CD4-positive, alpha-beta T cell treated with Interferon alpha-2 for 1 hour (primary cell): ENCODE results near the gene GABRG3.

Experiments used
- DNase-seq, 2 donors: peaks; one replicate each; pipeline ENCODE4 v3.0.0-alpha.2; 2020 to 2022

Gene GABRG3

DNA sequence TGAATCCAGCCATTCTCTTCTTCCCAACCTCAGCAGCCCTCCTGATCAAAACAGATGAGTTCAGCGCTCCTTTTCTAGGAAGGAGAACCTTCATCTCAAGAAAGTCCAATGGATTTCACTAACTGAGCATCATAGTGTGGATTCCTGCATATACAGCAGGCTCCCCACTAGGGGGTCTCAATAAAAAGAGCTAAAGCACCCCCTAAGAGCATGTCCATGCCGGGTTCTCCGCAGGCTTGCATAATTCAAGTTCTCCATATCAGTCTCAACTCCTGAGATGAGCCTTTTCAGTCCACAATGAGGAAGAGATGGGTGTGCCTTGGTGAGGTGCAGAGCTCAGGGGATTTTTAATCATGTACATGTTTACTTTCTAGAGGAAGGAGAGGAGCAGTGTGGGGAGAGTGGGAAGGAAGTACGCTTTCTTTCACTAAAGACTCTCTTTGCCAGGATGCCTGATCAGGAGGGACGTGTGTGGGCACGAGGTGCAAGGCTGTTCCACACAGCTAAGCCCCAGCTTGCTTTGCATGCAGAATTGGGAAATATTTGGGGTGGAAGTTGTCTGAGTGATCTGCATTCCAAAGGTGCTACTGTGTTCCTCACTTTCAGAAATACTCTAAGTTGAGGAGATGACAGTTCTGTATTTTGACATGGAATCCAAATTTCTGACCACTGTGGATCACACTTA, 564.6 kb downstream of the GABRG3 start:
- DNase-seq: no peak

DNA sequence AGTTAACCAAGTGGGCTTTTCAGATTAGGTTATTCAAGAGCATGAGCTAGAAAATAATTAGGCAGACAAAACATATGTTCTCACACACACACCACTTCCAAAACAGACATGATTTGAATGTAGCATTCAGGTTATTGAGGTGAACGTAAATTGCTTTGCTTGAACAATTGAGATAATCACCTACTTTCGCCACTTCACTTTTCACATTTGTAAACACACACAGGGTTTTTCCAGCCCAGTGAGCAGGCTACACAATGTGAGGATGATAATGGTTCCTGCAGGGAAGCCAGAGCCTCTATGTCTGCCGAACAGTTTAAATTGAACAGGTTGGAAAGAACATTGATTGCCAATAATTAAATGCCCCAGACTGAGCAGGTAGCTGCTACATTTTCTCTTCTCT, 567.3 kb downstream of the GABRG3 start:
- DNase-seq: no peak

DNA sequence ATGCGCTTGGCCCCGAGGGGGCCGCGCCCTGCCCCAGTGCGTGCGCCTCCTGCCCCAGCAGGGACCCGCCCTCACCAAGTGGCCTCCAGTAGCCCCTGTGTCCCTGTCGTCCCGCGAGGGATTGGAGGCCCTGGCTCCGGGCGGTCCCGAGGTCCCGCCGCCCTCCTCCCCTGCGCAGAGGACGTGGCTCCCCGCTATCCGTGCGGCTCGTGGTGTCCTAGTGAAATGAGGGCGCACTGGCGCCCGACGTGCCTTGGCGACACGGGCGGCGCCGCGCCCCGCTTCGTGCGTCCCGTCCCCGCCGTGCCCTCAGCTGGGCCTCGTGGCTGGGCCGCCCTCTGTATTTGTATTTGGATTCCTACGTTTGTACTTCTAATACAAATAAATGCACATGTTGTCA, 570.6 kb downstream of the GABRG3 start:
- no peak for DNase-seq

DNA sequence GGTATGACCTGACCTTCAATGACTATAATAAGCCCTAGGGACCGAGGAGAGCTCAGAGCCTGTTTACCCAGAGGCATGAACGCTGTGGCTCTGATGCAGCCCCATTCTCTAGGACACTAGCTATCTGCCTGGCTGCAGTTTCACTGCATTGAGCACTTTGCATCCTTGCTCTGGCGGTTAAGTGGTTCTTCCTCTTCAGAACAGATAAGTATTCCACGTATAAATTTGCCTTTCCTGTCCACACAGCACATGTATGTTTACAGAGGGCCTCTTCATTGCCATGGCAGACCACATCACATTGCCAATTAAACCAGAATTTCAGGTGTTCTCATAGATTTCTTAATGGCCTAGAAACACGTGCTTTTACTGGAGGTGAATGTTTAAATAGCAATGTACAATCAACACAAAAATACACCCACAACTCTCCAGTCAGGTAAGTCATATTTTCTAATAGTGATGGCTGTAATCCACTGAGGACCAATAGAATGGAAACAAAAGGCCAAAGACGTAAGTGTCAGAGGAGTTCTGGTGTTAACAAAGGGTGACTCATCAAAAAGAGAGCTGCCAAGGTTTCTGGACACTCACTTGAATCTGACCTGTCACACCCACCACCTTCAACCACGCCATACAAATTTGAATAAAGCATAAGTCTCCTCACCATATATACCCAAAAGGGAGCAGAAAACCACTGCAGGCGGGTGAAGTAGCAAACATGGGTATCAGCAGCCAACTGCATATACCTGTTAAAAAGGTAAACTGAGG, 574.7 kb downstream of the GABRG3 start:
- no peak for DNase-seq

DNA sequence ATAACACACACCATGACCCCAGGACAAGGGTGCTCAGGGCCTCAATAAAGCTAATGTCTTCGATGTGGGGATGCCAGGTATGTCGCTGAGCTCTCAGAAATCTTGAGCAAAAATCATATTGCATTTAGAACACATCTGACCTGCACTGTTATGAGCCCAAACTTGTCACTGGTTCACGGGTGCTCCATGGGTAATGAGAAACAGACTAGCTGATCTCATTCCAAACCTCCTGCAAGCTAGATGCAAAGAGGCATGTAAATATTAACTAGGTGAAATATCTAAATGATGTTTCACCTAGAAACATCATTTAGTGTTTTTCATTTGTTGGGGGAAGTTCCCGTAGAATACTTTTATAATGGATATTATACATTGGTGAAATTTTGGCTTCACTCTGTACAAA, 578.8 kb downstream of the GABRG3 start:
- no peak for DNase-seq

DNA sequence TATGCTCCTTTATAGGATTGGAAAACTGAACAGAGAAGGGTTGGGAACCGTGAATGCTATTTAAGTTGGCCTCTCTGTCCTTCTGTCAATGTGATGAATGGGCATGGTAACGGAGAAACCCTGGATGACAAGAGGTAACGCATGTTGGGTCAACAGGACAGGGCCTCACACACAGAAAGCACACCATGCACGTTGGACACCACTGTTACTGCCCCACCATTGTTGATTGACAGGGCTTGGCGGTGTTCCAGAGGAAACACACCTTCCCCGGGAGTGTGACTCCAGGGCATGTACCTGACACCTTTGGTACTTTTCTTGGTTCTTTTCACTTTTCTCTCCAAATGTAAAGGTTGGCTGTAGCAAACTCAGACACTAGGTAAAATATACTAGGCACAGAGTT, 579.7 kb downstream of the GABRG3 start:
- no peak for DNase-seq

DNA sequence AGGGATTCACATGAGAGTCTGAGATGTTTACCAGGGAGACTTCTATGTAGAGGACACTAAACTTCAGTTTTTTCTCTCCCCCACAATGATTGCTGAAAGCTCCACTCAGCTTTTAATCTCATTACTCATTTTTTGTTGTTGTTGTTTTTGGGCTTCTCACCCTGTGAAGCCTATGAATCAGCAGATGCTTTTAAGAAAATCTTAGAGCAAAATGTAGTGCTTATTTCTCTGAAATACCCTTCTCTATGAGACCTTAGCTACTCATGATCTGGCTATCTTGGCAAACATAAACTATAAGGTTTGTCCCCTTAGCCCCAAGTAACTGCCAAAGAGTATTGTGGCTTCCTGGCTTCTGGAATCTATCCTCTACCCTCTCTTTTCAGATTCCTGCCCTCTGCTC, 590.8 kb downstream of the GABRG3 start:
- DNase-seq: no peak

DNA sequence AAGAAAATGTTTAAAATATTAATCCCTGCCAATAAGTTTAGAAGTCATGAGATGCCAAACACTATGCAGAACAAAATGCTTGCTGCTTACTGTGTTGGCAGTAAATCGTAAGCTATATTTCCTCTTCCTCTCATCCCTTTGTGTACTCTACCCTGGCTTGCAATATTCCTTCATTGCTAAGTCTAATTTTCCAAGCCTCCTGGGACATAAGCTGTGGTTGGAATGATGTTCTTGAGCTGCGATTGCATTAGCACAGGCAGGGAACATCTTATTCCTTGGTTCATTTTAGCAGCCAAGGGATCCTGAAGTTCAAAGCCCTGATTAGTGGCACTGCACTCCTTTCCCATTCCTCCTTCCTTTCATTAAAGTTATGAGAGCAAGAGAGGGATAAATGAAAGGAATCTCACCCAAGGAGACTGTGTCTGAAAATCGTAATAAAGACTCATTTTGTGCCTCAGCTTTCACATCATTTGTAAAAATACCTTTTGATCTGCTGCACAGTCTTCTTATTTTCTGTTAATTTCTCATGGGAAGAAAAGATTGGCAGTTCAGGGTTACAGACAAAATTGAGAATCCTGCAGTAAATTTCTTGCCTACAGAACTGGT, 592.9 kb downstream of the GABRG3 start:
- no peak for DNase-seq

DNA sequence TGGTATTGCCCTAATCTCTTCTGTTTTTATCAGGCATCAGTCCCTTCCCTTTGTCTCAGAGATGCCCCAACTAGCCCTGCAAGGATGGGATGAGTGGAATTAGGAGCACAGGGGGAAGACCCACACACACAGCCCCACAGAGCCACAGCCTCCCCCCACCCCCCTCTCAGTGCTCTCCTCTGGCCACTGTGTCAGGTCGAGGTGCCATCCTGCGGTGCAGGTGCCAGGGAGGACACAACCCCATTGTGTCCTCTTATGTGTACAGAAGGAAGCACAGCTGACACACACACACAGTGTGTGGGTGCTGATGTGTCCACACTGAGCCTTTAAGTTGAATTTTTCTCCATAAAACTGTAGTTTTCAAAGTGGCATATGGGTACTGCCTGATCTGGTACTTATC, 593.7 kb downstream of the GABRG3 start:
- DNase-seq: no peak

DNA sequence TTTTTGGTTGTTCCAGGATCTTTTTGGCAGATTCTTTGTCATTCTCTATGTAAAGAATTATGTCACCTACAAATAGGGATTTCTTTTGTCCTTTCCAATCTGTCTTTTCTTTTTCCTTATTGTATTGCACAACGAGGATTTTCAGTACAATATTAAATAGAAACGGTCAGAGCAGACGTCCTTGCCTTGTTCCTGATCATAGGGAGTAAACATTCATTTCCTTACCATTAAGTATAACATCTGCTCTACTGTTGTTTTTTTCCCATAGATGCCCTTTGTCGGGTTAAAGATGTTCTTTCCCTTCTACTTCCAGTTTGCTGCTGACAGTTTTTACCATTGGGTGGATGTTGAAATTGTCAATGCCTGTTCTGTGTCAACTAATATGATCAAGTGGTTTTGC, 599.8 kb downstream of the GABRG3 start:
- no peak for DNase-seq

DNA sequence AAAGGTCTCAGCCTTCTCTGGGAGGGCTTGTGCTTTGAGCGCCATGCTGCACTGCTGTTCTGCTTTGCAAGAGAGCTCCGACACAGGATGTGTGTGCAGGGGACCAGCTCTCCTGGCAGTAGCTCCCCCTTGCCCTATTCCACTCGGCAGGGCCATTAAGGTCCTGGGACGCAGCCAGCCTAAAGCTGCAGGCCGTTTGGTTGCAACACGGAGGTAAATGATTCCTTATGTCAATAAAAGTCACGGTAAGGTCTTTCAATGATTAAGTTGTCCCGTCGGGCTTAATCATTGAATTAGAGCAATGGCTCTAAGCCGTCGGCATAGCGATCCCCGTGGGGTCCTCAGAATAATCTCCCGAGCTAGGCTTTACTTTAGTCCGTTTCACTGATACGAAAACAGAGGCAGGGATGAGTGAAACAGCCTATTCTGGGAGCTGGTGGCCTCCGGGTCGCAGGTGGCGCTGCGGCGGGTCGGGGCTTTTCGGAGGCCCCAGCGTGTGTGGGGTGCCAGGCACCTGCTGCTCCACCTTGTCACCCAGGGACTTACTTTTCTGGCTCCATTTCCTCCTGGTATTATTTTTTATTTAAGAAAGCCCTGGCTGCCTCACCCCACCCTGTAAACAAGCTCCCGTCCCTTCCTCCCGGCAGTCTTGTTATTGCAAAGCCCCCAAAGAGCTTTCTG, 603.0 kb downstream of the GABRG3 start:
- no peak for DNase-seq

DNA sequence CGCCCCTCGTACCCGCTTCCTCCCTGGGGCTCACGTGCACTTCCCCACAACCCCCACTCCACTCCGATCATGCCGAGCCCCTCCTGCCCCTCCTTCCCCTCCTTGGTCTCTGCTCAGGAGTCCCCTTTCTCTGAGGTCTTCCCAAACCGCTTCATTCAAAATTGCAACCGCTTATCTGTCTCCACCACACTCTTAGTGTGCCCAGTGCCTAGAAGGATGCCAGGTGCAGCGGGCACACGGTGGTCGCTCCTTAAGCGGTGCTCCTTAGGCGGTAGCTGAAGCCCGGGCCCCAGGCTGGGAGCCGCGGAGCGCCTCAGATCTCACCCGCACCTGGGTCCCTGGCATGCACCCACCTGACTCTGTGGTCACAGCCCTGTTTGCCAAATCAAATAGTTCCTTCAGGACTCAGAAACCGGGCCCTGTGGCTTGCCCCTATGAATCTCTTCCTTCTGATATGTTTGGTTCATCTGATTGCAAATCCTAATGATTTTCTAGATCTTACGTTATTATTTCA, 603.6 kb downstream of the GABRG3 start:
- DNase-seq: no peak

DNA sequence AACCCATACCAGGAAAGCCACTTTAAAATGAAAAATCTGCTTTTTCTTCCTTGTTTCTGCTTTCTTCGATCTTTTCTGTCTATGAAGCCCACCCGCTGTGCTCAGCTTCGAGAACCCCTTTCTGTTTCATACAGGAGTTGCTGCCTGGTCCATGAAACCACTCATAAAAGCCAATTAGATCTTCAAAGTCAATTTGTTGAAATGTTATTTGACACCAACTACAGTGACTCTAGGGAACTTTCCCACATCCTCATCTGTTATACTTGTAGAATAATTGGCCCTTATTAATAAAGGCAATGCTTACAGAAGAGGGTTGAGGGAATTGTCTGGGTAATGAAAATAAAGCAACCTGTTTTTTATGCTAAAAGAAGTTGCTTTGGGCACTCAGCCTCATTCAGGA, 604.5 kb downstream of the GABRG3 start:
- no peak for DNase-seq

DNA sequence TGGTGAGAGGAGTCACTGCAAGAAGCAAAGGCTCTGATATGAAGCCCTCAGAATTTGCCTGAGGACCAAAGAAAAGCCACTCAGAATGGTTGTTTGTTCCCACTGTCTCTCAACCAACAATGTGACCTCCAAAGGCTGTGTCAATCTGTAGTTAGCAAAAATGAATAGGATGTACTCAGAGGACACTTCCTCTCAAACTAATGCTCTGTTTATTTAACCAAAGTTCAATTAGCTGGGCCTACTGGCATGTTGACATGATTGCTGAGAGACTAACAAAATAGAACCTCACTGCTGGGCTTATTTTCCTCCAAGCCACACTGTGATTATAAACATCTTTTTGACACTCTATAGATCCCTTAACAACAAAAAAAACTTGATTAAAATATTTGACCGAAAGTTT, 605.6 kb downstream of the GABRG3 start:
- no peak for DNase-seq

DNA sequence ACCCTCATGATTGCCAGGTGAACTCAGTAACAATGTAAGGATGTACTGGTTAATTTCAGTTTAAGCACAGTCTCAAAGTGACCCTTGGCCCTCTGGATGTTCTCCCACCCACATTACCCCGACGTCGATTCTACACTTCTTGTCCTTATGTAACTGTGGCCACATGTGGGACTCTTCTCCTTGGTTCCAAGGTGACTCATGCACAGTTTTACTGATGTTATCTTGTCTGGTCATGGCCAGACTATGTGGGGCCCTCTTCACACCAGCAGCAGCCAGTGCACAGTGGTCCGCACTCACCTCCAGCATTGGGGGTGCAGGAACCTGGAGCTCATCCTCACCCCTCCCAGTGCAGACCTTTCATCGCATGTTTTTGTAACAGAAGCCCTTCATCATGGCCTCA, 608.8 kb downstream of the GABRG3 start:
- no peak for DNase-seq

DNA sequence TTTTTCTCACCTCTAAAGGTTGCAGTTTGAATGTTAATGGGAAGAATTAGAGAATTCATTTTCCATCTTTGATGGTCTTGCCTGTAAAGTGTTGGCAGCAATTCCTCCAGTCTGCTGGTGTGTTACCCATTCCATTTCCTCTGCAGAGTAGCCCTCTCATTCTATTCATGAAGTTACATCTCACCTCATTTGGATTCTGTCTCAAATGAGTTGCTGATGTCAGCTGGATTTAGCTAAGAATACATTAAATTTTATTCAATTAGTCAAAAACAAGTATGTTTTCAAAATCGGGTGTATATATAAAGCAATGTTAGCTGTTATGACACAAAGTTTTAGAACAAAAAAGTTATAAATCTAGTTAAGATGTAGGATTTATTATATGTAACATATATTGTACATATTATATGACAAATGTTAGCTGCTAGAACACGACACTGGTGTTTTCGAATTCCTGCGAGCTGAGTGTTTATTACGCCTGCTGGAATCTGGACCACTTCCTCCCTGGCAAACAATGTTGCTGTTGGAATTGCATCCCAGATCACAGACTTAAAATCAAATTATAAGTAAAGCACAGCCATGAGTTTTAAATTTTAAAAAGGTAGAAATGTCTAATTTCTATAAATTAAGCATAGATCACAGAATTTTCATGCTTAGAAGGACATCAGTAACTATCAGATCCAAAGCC, 611.9 kb downstream of the GABRG3 start:
- no peak for DNase-seq

DNA sequence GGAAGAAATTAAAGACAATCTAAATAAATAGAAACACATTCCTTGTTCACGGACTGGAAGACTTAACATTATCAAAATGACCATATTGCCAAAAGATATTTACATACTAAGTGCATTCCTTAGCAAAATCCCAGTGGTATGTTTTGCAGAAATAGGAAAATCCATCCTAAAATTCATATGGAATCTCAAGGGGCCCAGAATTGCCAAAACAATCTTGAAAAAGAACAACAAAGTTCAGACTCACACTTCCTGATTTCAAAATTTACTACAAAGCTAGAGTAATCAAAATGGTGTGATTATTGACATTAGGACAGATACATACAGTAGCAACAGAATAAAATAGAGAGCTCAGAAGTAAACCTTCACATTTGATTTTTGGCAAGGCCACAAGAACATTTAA, 612.7 kb downstream of the GABRG3 start:
- DNase-seq: no peak

DNA sequence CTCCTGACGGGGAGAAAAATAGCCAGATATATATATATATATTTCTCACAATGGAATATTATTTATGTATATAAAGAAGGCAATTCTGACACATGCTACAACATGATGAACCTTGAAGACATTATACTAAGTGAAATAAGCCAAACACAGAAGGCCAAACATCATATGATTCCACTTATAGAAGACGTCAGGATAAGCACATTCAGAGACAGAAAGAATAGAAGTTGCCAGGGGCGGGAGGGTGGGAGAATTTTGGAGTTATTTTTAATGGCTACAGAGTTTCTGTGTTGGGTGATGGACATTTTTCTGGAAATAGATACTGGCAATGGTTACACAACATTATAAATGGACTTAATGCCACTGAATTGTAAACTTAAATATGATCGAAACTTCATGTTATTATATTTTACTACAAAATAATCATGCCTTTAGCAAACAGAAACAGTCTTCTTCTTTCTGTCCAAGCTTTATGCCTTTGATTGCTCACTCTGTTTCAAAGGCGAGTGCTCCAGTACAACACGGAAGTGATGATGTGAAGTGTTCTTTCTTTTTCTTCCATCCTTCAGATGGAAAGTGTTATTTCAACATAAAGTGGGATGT, 614.2 kb downstream of the GABRG3 start:
- DNase-seq: no peak

DNA sequence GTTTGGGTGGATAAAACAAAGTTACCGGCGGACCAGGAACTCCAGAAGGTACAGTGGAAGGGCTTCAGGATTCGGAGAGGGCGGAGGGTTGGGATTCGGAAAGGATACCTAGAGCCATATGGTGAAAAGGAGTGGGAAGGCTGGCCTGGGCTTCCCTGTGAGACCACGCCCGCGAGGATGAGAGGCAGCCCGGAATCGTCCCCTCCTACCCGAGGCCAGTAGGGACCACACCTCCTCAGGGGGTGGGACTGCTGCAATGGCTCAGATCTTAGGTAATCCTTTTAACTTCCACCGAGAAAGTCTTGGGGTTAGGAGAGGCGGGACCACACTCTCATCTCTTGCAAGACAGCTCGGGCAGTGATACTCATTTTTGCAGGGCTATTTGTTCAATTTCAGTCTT, 616.8 kb downstream of the GABRG3 start:
- no peak for DNase-seq

DNA sequence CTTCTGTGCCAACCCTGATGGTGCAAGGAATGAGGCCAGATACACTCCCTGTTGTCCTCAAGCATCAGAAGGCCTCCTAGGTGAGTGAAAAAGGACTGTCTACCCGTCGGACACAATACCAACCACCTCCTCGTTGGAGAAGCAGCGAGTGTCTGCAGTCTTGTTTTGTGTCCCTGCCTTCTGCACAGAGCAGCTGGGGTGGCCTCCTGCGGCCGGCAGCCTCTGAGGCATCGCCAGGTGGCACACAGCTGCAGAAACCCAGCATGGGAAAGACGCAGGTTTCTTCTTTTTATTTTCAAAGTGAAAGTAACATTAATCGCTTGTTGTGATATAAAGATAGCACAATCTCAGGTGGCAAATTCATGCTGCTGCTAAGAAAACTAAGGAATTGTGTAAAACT, 618.3 kb downstream of the GABRG3 start:
- no peak for DNase-seq

DNA sequence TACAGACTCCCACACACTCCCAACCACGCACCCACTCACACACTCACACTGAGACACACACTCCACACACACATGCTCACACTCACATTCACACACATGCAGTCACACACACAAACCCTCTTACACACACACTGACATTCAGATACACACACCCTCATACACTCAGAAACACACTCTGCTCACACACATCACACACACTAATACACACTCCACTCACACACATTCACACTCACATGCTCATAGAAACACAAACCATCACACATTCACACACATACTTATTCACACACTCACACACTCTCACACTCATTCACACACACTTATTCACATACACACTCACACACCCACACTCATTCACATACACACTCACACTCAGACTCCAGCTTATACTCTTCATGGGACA, 618.8 kb downstream of the GABRG3 start:
- DNase-seq: no peak
